H1 (cell line): ENCODE measurements around the gene BRD7. TPM values are rescaled to one million over a fixed set of nuclear protein-coding genes. Genes with fewer than 3 reads are reported as not detected.

Experiments
- GABPA ChIP-seq: IDR thresholded peaks from 2 replicates; pipeline ENCODE4 v1.6.1; 2011; ENCODE audit warnings: mild to moderate bottlenecking, low read length, moderate library complexity, borderline replicate concordance; ENCODE audit not compliant: insufficient read depth
- HDAC2 ChIP-seq, 2 experiments: fragments of 300-600 bp in 1 of 2; sonication (generic) in 1 of 2; IDR thresholded peaks; 2 replicates each; pipeline ENCODE4 v1.6.1; 2011 to 2012; ENCODE audit warnings: low read depth in 2 of 2, low read length in 2 of 2, mild to moderate bottlenecking in 2 of 2, moderate library complexity in 2 of 2, borderline replicate concordance in 1 of 2, inconsistent platforms in 1 of 2
- POU5F1 ChIP-seq: IDR thresholded peaks from 2 replicates; pipeline ENCODE4 v1.6.1; 2011; ENCODE audit warnings: low read depth, mild to moderate bottlenecking, low read length, moderate library complexity
- RNF2 ChIP-seq: fragments of 200-900, 300-1000 bp; sonication (generic); IDR thresholded peaks from 2 replicates; pipeline ENCODE4 v1.7.1; 2016; ENCODE audit warnings: borderline replicate concordance, low read depth, mild to moderate bottlenecking, antibody characterized with exemption, low read length; ENCODE audit not compliant: poor library complexity, severe bottlenecking; ENCODE audit errors: missing control alignments
- SIN3A ChIP-seq, 2 experiments: IDR thresholded peaks in 1 of 2; conservative IDR thresholded peaks in 1 of 2; 2 replicates each; pipeline ENCODE4 v1.6.1; 2011 to 2012; ENCODE audit warnings: low read length in 2 of 2, improper control_type of control experiment in 1 of 2, low read depth in 1 of 2, mild to moderate bottlenecking in 1 of 2
- SP1 ChIP-seq: IDR thresholded peaks from 2 replicates; pipeline ENCODE4 v1.6.1; 2011; ENCODE audit warnings: low read depth, low read length
- polyA plus RNA-seq, 7 experiments: library from polyadenylated mRNA; depleted of rRNA in 3 of 7; stranded (reverse) in 5 of 7; unstranded in 2 of 7; fragments of >200 nt in 5 of 7; fragments of 200-250 nt in 2 of 7; gene quantifications; 1 replicate in 5 of 7; 2 replicates in 1 of 7; 4 replicates in 1 of 7; pipeline versions ENCODE4 v1.2.1 to v1.2.3, GENCODE V29; 2011 to 2013; ENCODE audit warnings: missing spikeins in 2 of 7, mixed read lengths in 2 of 7
- total RNA-seq: library from RNA; stranded (reverse); fragmentation: NEBNext Ultra II Directional; extraction: Animal tissue kit (Norgen Biotek cat#: 25700); gene quantifications from 2 replicates; pipeline ENCODE4 v1.2.1, GENCODE V29; 2021
- TF ChIP-seq, protein P1 (sequence below): IDR thresholded peaks from 2 replicates; pipeline ENCODE4 v1.6.1; 2011; ENCODE audit warnings: low read length, improper control_type of control experiment

BRD7 gene
- total and polyA plus RNA-seq, 2 of the 8 experiments (the other 6 are each of a cell fraction or from before 2014, with no cell fraction given), result 42.5 to 120 TPM

DNA sequence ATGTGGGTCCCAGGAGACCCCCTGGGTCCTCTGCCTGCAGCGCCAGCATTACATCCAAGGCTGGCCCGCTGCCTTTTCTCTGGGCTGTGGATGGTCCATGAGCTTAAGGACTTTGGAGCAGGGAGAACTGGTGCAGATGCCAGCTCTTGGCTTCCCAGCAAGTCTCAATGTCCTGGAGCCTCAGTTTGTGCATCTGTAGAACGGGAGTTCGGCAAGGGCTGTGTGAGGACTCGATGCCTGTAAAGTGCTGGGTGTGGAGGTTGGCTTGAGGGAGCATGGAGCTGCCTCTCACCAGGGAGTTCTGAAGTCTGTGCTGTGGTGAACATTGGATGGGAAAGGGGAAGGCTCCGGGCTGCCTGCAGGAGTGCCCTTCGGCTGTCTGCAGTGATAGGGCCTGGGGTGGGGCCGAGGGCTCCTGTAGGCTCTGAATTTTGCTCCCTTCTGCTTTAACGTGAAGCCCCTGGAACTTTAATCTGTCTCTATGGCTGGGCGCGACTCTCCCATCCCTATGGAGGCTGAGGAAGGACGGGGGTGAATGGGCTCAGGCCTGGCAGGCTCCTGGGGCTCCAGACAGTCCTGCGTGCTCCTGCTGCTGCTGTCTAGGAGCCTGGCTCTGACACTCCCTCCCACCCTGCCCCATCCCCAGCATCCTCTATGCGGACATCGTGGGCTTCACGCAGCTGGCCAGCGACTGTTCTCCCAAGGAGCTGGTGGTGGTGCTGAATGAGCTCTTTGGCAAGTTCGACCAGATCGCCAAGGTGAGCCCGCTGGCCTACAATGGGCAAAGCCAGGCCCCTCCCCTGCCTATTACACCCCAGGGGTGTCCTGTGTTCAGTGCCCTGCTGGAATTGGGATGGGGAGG, 74.6 kb downstream of the BRD7 start (continued):
- TF ChIP-seq, protein P1, sequence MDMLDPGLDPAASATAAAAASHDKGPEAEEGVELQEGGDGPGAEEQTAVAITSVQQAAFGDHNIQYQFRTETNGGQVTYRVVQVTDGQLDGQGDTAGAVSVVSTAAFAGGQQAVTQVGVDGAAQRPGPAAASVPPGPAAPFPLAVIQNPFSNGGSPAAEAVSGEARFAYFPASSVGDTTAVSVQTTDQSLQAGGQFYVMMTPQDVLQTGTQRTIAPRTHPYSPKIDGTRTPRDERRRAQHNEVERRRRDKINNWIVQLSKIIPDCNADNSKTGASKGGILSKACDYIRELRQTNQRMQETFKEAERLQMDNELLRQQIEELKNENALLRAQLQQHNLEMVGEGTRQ, result no peak
- no peak for TF ChIP-seq RNF2
- TF ChIP-seq POU5F1, result no peak
- TF ChIP-seq GABPA, result no peak
- no peak for TF ChIP-seq SP1
- no peak for TF ChIP-seq SIN3A (conservative IDR thresholded peaks at IDR 0.05 in 1 of 2, IDR thresholded peaks at IDR 0.05 in 1 of 2; ENCODE audit: low read depth in 1 of 2, low read length in 2 of 2)
- TF ChIP-seq HDAC2 (IDR thresholded peaks at IDR 0.05; ENCODE audit: borderline replicate concordance in 1 of 2, low read depth in 2 of 2, low read length in 2 of 2), result no peak
